22Rv1 (cell line): ENCODE results near the gene CMTM6.

Experiments used
- CTCF ChIP-seq: fragments of 450-650 bp; IDR thresholded peaks from 2 replicates; pipeline ENCODE4 v1.5.1; 2017; ENCODE audit warnings: mild to moderate bottlenecking
- ZFX ChIP-seq: fragments of 450-650 bp; IDR thresholded peaks from 2 replicates; pipeline ENCODE4 v1.6.1; 2017; ENCODE audit warnings: antibody characterized with exemption, borderline replicate concordance

GRCh38 chr3:32460031-32460749 lies 42.5 kb downstream of the CMTM6 start:
- no peak for TF ChIP-seq CTCF
- no peak for TF ChIP-seq ZFX
